ENCODE measurements around the gene CASD1.
A peak's percentile ranks its signal among the peaks of the same experiment; 100 is the strongest.

Gene CASD1

DNA sequence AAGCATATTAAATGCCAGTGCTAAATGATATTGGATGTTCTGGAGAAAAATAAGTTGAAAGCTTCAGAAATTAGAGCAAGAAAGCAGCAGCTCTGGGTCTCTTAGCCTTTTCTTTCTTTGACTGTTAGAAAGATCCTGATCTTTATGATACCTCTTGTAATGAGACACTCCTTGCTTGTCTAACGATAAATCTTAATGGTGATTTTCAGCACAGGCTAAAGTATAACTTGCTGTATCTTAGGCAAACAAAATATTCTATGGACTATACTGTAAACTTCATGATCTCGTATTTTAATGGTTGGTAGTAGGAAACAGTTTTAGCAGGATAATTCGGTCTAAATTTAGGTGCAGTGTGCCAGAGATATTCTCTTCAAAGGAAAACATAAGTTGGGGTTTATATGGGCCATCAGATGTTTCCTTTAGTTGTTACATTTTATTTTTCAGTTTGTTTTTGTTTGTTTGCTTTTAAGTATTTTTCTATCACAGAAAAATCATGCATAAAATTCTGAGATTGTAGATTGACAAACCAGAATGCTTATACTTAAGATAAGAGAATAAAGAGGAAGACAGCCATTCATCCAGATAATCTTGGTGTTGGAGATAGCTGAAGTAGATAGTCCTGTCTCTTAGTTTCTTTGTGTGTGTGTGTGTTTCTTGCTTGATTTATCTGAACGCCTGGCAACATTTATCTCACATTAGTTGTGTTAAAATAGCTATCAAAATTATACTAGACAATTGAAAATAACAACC, 4.7 kb downstream of the CASD1 start (continued):
- TF ChIP-seq, protein P1, sequence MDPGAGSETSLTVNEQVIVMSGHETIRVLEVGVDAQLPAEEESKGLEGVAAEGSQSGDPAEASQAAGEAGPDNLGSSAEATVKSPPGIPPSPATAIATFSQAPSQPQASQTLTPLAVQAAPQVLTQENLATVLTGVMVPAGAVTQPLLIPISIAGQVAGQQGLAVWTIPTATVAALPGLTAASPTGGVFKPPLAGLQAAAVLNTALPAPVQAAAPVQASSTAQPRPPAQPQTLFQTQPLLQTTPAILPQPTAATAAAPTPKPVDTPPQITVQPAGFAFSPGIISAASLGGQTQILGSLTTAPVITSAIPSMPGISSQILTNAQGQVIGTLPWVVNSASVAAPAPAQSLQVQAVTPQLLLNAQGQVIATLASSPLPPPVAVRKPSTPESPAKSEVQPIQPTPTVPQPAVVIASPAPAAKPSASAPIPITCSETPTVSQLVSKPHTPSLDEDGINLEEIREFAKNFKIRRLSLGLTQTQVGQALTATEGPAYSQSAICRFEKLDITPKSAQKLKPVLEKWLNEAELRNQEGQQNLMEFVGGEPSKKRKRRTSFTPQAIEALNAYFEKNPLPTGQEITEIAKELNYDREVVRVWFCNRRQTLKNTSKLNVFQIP (CRISPR knock-in tag; IDR thresholded peaks at IDR 0.05; ENCODE audit: borderline replicate concordance, low read depth), result no peak
- TF ChIP-seq PPARA (CRISPR knock-in tag; IDR thresholded peaks at IDR 0.05; ENCODE audit: borderline replicate concordance) (no peak), SNAI2 (CRISPR knock-in tag; IDR thresholded peaks at IDR 0.05) (no peak)

DNA sequence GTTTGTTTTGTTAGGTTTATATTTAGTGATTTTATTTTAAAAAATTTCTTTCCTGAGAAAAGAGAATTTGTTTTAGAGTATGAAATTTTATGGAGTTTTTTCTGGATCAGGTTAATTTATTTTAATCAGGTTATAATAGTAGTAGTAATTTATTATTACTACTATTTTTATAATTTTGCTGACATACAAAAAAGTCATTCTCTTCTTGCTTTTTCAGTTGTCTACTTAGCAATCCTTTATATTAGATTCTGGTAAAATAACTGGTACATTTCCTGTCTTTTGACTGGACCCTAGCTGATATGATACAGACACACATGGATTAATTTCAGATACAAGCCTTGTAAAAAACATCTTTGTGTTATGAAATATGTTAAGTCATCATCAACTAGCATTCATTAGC, 5.3 kb downstream of the CASD1 start:
- ATAC-seq, result no peak
- TF ChIP-seq ARNTL (CRISPR knock-in tag; IDR thresholded peaks at IDR 0.05; ENCODE audit: borderline replicate concordance, low read depth) (no peak), ZNF565 (CRISPR knock-in tag; conservative IDR thresholded peaks at IDR 0.05; ENCODE audit: low read depth) (no peak), TOX (CRISPR knock-in tag; IDR thresholded peaks at IDR 0.05; ENCODE audit: borderline replicate concordance) (no peak), ZNF8 (CRISPR knock-in tag; IDR thresholded peaks at IDR 0.05) (no peak), SNAI2 (CRISPR knock-in tag; IDR thresholded peaks at IDR 0.05) (no peak), BACH2 (CRISPR knock-in tag; IDR thresholded peaks at IDR 0.05; ENCODE audit: borderline replicate concordance) (no peak), CSDC2 (CRISPR knock-in tag; IDR thresholded peaks at IDR 0.05) (no peak), ZFP3 (CRISPR knock-in tag; IDR thresholded peaks at IDR 0.05) (no peak), PPARA (CRISPR knock-in tag; IDR thresholded peaks at IDR 0.05; ENCODE audit: borderline replicate concordance) (no peak), ZFP30 (CRISPR knock-in tag; IDR thresholded peaks at IDR 0.05) (no peak), OSR1 (CRISPR knock-in tag; IDR thresholded peaks at IDR 0.05) (no peak), TCF4 (CRISPR knock-in tag; IDR thresholded peaks at IDR 0.05; ENCODE audit: borderline replicate concordance) (no peak), GLIS3 (CRISPR knock-in tag; IDR thresholded peaks at IDR 0.05) (no peak)
- TF ChIP-seq, protein P2, sequence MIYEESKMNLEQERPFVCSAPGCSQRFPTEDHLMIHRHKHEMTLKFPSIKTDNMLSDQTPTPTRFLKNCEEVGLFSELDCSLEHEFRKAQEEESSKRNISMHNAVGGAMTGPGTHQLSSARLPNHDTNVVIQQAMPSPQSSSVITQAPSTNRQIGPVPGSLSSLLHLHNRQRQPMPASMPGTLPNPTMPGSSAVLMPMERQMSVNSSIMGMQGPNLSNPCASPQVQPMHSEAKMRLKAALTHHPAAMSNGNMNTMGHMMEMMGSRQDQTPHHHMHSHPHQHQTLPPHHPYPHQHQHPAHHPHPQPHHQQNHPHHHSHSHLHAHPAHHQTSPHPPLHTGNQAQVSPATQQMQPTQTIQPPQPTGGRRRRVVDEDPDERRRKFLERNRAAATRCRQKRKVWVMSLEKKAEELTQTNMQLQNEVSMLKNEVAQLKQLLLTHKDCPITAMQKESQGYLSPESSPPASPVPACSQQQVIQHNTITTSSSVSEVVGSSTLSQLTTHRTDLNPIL (CRISPR knock-in tag; IDR thresholded peaks at IDR 0.05; ENCODE audit: low read depth), result no peak
- TF ChIP-seq, protein P3, sequence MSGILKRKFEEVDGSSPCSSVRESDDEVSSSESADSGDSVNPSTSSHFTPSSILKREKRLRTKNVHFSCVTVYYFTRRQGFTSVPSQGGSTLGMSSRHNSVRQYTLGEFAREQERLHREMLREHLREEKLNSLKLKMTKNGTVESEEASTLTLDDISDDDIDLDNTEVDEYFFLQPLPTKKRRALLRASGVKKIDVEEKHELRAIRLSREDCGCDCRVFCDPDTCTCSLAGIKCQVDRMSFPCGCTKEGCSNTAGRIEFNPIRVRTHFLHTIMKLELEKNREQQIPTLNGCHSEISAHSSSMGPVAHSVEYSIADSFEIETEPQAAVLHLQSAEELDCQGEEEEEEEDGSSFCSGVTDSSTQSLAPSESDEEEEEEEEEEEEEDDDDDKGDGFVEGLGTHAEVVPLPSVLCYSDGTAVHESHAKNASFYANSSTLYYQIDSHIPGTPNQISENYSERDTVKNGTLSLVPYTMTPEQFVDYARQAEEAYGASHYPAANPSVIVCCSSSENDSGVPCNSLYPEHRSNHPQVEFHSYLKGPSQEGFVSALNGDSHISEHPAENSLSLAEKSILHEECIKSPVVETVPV (CRISPR knock-in tag; IDR thresholded peaks at IDR 0.05), result no peak
- TF ChIP-seq, protein P4, sequence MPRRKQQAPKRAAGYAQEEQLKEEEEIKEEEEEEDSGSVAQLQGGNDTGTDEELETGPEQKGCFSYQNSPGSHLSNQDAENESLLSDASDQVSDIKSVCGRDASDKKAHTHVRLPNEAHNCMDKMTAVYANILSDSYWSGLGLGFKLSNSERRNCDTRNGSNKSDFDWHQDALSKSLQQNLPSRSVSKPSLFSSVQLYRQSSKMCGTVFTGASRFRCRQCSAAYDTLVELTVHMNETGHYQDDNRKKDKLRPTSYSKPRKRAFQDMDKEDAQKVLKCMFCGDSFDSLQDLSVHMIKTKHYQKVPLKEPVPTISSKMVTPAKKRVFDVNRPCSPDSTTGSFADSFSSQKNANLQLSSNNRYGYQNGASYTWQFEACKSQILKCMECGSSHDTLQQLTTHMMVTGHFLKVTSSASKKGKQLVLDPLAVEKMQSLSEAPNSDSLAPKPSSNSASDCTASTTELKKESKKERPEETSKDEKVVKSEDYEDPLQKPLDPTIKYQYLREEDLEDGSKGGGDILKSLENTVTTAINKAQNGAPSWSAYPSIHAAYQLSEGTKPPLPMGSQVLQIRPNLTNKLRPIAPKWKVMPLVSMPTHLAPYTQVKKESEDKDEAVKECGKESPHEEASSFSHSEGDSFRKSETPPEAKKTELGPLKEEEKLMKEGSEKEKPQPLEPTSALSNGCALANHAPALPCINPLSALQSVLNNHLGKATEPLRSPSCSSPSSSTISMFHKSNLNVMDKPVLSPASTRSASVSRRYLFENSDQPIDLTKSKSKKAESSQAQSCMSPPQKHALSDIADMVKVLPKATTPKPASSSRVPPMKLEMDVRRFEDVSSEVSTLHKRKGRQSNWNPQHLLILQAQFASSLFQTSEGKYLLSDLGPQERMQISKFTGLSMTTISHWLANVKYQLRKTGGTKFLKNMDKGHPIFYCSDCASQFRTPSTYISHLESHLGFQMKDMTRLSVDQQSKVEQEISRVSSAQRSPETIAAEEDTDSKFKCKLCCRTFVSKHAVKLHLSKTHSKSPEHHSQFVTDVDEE (CRISPR knock-in tag; IDR thresholded peaks at IDR 0.05), result no peak
- TF ChIP-seq, protein P1 (CRISPR knock-in tag; IDR thresholded peaks at IDR 0.05; ENCODE audit: borderline replicate concordance, low read depth), result no peak

DNA sequence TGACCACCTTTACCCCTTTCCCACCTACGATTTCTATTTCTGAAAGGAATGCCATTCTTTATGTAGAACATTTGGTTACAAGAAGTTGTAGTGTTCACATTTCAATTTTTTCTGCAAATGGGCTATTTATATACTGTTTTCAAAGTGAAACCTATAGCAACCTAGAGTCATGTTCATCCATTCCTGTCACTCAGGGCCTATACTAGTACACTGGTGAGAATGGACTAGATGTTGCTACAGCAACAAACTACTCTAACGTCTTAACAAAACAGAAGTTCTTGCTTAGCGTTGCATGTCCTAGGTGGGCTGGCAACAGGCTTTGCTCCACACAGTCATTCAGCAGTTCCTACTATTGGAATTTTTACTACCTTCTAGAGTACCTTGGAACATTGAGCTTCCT, 16.3 kb downstream of the CASD1 start:
- peak; percentile 25; the same call in 1 of the 3 replicates for ATAC-seq
- TF ChIP-seq, protein P2 (CRISPR knock-in tag; IDR thresholded peaks at IDR 0.05; ENCODE audit: low read depth), result no peak
- no peak for TF ChIP-seq PPARA (CRISPR knock-in tag; IDR thresholded peaks at IDR 0.05; ENCODE audit: borderline replicate concordance)
- no peak for TF ChIP-seq TOX (CRISPR knock-in tag; IDR thresholded peaks at IDR 0.05; ENCODE audit: borderline replicate concordance)
- TF ChIP-seq, protein P3 (CRISPR knock-in tag; IDR thresholded peaks at IDR 0.05), result no peak
- TF ChIP-seq, protein P4 (CRISPR knock-in tag; IDR thresholded peaks at IDR 0.05), result no peak
- no peak for TF ChIP-seq ZNF565 (CRISPR knock-in tag; conservative IDR thresholded peaks at IDR 0.05; ENCODE audit: low read depth)
- TF ChIP-seq TCF4 (CRISPR knock-in tag; IDR thresholded peaks at IDR 0.05; ENCODE audit: borderline replicate concordance), result no peak
